Peyer's patch (tissue), 4 donors: ENCODE results near the gene CRNKL1. TPM values are rescaled to one million over a fixed set of nuclear protein-coding genes. Genes with fewer than 3 reads are reported as not detected.

Source experiments
- DNase-seq, 3 donors: peaks; one replicate each; pipeline ENCODE4 v3.0.0-alpha.2; 2017 to 2019
- H3K27ac ChIP-seq, 4 donors: fragments of 200-600 bp; sonication (generic); one replicate each; pipeline ENCODE4 v1.5.1; 2016 to 2019
- H3K27me3 ChIP-seq, 2 donors: fragments of 200-600 bp; sonication (generic); one replicate each; pipeline ENCODE4 v1.5.1; 2019
- H3K36me3 ChIP-seq, 3 donors: fragments of 200-600 bp; sonication (generic); one replicate each; pipeline ENCODE4 v1.5.1; 2016 to 2019
- H3K4me1 ChIP-seq, 4 donors: fragments of 200-600 bp; sonication (generic); one replicate each; pipeline ENCODE4 v1.5.1; 2016 to 2019
- H3K4me3 ChIP-seq, 4 donors: fragments of 200-600 bp; sonication (generic); 1 replicate in 3 of 4; 2 replicates in 1 of 4; pipeline ENCODE4 v1.5.1; 2016 to 2019; ENCODE audit warnings: mild to moderate bottlenecking in 1 of 4
- H3K9me3 ChIP-seq, 4 donors: fragments of 200-600 bp; sonication (generic); one replicate each; pipeline ENCODE4 v1.5.1; 2016 to 2019; ENCODE audit warnings: mild to moderate bottlenecking in 1 of 4
- CTCF ChIP-seq, 6 experiments: fragments of 450-650 bp in 4 of 6; fragments of 200-600 bp in 2 of 6; sonication (generic) in 1 of 6; IDR thresholded peaks; one replicate each; pipeline ENCODE4 v1.5.1; 2017 to 2019; ENCODE audit warnings: antibody characterized with exemption in 6 of 6, mild to moderate bottlenecking in 3 of 6, moderate library complexity in 1 of 6
- POLR2A ChIP-seq, 2 donors: fragments of 450-650 bp; IDR thresholded peaks; one replicate each; pipeline ENCODE4 v1.5.1; 2017; ENCODE audit warnings: antibody characterized with exemption in 2 of 2, mild to moderate bottlenecking in 2 of 2, moderate library complexity in 2 of 2
- total RNA-seq, 4 donors: library from RNA; depleted of rRNA; stranded (reverse); fragments of >200 nt; gene quantifications; one replicate each; pipeline ENCODE4 v1.1.0, GENCODE V29; 2016

The CRNKL1 gene
- total RNA-seq, 4 donors from 2014 or later, result 11.9 to 56.1 (median 23.9) TPM

- no peak for DNase-seq
- Histone ChIP-seq H3K9me3 (no peaks in the 10 kb centered on the region), H3K27me3 (no peaks in the 10 kb centered on the region), H3K27ac (no peak overlapping the region), H3K36me3 (peaks cover 0 to 17% (median 0%) of the 10 kb centered on the region in 3 donors), H3K4me3 (no peak overlapping the region), H3K4me1 (peaks cover 0 to 24% (median 6%) of the 10 kb centered on the region in 4 donors)
- TF ChIP-seq POLR2A (IDR thresholded peaks at IDR 0.05) (no peak), CTCF (IDR thresholded peaks at IDR 0.05) (no peak)
These were observed 31.4 kb downstream of the CRNKL1 start for GRCh38 chr20:20020908-20021307.

- Histone ChIP-seq H3K4me1 (peaks cover 0 to 24% (median 6%) of the 10 kb centered on the region in 4 donors), H3K4me3 (no peak overlapping the region)
- DNase-seq, result no peak
These were observed 33.1 kb downstream of the CRNKL1 start for GRCh38 chr20:20019123-20019522.

GRCh38 chr20:20018366-20018765, 33.9 kb downstream of the CRNKL1 start:
- H3K27ac ChIP-seq, result no peak overlapping the region
- DNase-seq, result no peak
- no peaks in the 10 kb centered on the region for H3K27me3 ChIP-seq
- H3K4me1 ChIP-seq, result peaks cover 0 to 24% (median 6%) of the 10 kb centered on the region in 4 donors
- peaks cover 0 to 8% (median 0%) of the 10 kb centered on the region in 3 donors for H3K36me3 ChIP-seq
- H3K9me3 ChIP-seq, result no peaks in the 10 kb centered on the region
- TF ChIP-seq CTCF (IDR thresholded peaks at IDR 0.05) (no peak), POLR2A (IDR thresholded peaks at IDR 0.05) (no peak)
- peak overlapping the region in 2 of 4 donors; percentile 3 to 85 for H3K4me3 ChIP-seq

More at GRCh38 chr20:20019123-20019522, 33.1 kb downstream of the CRNKL1 start:
- TF ChIP-seq CTCF (IDR thresholded peaks at IDR 0.05) (no peak), POLR2A (IDR thresholded peaks at IDR 0.05) (no peak)
- Histone ChIP-seq H3K9me3 (no peaks in the 10 kb centered on the region), H3K36me3 (peaks cover 0 to 8% (median 0%) of the 10 kb centered on the region in 3 donors), H3K27ac (no peak overlapping the region), H3K27me3 (no peaks in the 10 kb centered on the region)

GRCh38 chr20:20017844-20018185, 34.5 kb downstream of the CRNKL1 start:
- H3K27me3 ChIP-seq, result no peaks in the 10 kb centered on the region
- H3K4me1 ChIP-seq, result peaks cover 0 to 24% (median 6%) of the 10 kb centered on the region in 4 donors
- peaks cover 0 to 2% (median 0%) of the 10 kb centered on the region in 3 donors for H3K36me3 ChIP-seq
- H3K27ac ChIP-seq, result peak overlapping the region; percentile 27 to 79 (median 63)
- H3K9me3 ChIP-seq, result no peaks in the 10 kb centered on the region
- DNase-seq, result no peak
- H3K4me3 ChIP-seq, result peak overlapping the region; percentile 71 to 85 (median 84)
- TF ChIP-seq CTCF (IDR thresholded peaks at IDR 0.05) (no peak), POLR2A (IDR thresholded peaks at IDR 0.05) (no peak)

GRCh38 chr20:20017001-20017843, 35.0 kb downstream of the CRNKL1 start, which contains the start of gene NAA20:
NAA20 (plus strand) TSS chr20:20017362; CDS start chr20:20017397, 35 bp downstream.
- Histone ChIP-seq H3K9me3 (no peaks in the 10 kb centered on the region), H3K27ac (peak within 1 kb of the TSS; percentile 27 to 79 (median 63)), H3K4me1 (peaks cover 0 to 24% (median 6%) of the 10 kb centered on the region in 4 donors), H3K36me3 (no peaks in the 10 kb centered on the region), H3K4me3 (peak within 1 kb of the TSS; percentile 71 to 85 (median 84)), H3K27me3 (no peaks in the 10 kb centered on the region)
- TF ChIP-seq POLR2A (IDR thresholded peaks at IDR 0.05) (peak; percentile 26 to 38), CTCF (IDR thresholded peaks at IDR 0.05) (peak; percentile 47 to 91 (median 81))
- peak; percentile 90 to 97 (median 94) for DNase-seq
